ENCODE measurements around the gene COMMD9.

Gene COMMD9

DNA sequence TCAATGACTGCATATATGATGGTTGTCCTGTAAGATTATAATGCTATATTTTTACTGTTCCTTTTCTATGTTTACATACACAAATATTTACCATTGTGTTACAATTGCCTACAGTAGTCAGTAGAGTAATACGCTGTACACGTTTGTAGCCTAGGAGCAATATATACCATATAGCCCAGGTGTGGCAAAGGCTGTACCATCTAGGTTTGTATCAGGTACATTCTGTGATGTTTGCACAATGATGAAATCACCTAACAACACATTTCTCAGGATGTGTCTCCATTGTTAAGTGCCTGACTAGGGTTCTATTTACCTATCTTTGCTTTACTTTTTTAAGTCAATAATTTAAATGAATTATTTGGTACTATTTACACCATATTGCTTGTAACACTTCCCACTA, 28.8 kb upstream of the COMMD9 start:
- TF ChIP-seq CTCF (conservative IDR thresholded peaks at IDR 0.05; ENCODE audit: low read depth, low read length) = no peak
- no peak overlapping the region for H3K4me3 ChIP-seq (ENCODE audit: low read length)
- no peak for DNase-seq (ENCODE audit: low read depth)

GRCh38 chr11:36316049-36316448, 26.8 kb upstream of the COMMD9 start:
- DNase-seq (ENCODE audit: low read depth) = no peak
- no peak for TF ChIP-seq CTCF (conservative IDR thresholded peaks at IDR 0.05; ENCODE audit: low read depth, low read length)
- no peak overlapping the region for H3K4me3 ChIP-seq (ENCODE audit: low read length)

DNA sequence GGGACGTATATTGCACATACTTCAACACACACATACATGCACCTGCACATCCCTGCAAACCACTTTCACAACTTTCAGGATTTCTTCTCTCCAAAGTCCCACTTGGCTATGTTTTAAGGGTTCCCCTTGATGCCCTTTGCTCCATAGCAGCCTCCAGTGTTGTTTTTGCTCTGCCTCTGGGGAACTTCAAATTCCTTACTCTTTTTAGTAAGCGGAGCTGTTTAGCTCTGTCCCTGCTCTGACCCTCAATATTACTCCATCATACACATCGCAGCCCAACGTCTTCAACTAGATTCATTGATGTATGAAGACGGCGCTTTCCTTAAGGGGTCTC, 25.2 kb upstream of the COMMD9 start:
- H3K4me3 ChIP-seq (ENCODE audit: low read length) = no peak overlapping the region
- TF ChIP-seq CTCF (conservative IDR thresholded peaks at IDR 0.05; ENCODE audit: low read depth, low read length) = no peak
- no peak for DNase-seq (ENCODE audit: low read depth)

- no peak for DNase-seq (ENCODE audit: low read depth)
- no peak for TF ChIP-seq CTCF (conservative IDR thresholded peaks at IDR 0.05; ENCODE audit: low read depth, low read length)
- H3K4me3 ChIP-seq (ENCODE audit: low read length) = no peak overlapping the region
Observed at GRCh38 chr11:36313750-36314433, 24.7 kb upstream of the COMMD9 start.

- H3K4me3 ChIP-seq (ENCODE audit: low read length) = no peak overlapping the region
- TF ChIP-seq CTCF (conservative IDR thresholded peaks at IDR 0.05; ENCODE audit: low read depth, low read length) = no peak
- DNase-seq (ENCODE audit: low read depth) = no peak
Observed at GRCh38 chr11:36312611-36313472, 23.6 kb upstream of the COMMD9 start.

DNA sequence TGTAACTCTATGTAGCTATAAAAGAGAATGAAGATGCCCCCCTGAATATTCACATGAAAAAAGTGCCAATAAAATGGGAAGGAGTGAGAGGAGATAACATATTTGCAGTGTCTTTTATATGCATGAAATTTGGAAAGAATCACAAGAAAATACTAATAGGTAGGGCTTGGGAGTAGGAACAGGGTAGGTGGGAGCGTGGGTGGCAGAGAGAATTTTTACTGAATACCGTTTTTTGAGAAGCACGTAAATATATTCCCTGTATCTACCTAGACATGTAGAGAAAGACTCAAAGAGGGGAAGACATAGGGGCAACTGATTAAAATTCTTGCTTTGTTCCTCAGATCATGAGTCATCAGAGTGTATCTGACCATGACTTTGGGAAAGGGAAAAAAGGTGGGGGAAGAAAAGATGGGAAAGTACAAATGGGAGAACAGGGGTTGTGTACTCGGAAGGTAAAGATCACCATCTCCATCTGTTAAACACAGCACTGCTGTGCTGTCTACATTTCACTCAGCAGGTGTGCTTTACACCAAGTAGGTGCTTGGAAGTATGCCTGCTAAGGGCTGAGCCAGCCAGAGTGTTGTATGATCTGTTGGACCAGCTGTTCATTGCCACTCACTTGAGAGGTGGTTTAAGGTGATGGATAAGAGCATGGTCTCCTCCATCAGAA, 22.8 kb upstream of the COMMD9 start:
- no peak overlapping the region for H3K4me3 ChIP-seq (ENCODE audit: low read length)
- no peak for DNase-seq (ENCODE audit: low read depth)
- no peak for TF ChIP-seq CTCF (conservative IDR thresholded peaks at IDR 0.05; ENCODE audit: low read depth, low read length)
